Measurements from ENCODE around the gene TRANK1.

DNA sequence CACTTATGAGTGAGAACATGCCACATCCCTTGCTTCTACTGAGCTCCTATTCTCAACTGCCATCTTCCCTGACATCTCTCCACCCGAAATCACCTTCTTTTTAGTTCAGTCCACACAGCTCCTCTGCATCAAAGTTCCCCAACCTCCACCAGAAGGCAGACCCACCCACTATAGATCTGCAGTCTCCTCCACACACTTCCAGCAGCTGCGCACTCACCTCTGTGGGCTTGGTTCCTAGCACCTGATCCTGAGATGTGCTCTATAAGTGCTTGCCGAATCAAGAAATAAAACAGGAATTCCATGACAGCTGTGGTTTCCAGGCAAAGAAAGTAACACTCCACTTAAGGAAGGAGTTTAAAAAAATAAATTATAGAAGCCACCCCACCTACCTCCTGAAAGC lies 85.4 kb downstream of the TRANK1 start:
- TF ChIP-seq, protein P1, sequence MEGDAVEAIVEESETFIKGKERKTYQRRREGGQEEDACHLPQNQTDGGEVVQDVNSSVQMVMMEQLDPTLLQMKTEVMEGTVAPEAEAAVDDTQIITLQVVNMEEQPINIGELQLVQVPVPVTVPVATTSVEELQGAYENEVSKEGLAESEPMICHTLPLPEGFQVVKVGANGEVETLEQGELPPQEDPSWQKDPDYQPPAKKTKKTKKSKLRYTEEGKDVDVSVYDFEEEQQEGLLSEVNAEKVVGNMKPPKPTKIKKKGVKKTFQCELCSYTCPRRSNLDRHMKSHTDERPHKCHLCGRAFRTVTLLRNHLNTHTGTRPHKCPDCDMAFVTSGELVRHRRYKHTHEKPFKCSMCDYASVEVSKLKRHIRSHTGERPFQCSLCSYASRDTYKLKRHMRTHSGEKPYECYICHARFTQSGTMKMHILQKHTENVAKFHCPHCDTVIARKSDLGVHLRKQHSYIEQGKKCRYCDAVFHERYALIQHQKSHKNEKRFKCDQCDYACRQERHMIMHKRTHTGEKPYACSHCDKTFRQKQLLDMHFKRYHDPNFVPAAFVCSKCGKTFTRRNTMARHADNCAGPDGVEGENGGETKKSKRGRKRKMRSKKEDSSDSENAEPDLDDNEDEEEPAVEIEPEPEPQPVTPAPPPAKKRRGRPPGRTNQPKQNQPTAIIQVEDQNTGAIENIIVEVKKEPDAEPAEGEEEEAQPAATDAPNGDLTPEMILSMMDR (conservative IDR thresholded peaks at IDR 0.05; ENCODE audit: low read depth, low read length) = no peak
- TF ChIP-seq EZH2 (IDR thresholded peaks at IDR 0.05; ENCODE audit: low read length, unreplicated experiment) (no peak), EZH2phosphoT487 (IDR thresholded peaks at IDR 0.05; ENCODE audit: borderline replicate concordance, low read length) (no peak)
